ENCODE results near the gene METTL25.

METTL25 gene

DNA sequence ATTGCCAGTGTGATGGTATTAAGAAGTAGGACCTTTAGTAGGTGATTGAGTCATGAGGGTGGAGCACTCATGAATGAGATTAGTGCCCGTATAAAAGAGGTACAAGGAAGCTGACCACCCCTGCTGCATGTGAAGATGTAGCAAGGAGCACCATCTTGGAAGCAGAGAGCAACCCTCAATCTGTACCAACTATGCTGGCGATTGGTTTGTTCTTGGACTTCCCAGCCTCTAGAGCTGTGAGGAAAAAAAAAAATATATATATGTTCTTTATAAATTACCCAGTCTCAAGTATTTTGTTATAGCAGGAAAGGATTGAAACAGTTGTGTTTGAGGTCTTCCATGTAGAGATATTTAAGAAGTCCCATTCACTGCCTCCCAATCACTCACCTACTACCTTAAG lies 16.9 kb downstream of the METTL25 start:
- TF ChIP-seq FOXA1 (IDR thresholded peaks at IDR 0.05) (no peak), CTBP1 (IDR thresholded peaks at IDR 0.05; ENCODE audit: borderline replicate concordance) (no peak), LEF1 (IDR thresholded peaks at IDR 0.05; ENCODE audit: borderline replicate concordance) (no peak), SUZ12 (IDR thresholded peaks at IDR 0.05) (no peak), ARNT (IDR thresholded peaks at IDR 0.05) (no peak), TARDBP (IDR thresholded peaks at IDR 0.05) (no peak), BHLHE40 (IDR thresholded peaks at IDR 0.05; ENCODE audit: borderline replicate concordance) (no peak), NFRKB (IDR thresholded peaks at IDR 0.05) (no peak), FOXM1 (IDR thresholded peaks at IDR 0.05; ENCODE audit: borderline replicate concordance) (no peak), SP1 (IDR thresholded peaks at IDR 0.05) (no peak), ZNF384 (IDR thresholded peaks at IDR 0.05) (no peak), FOXK2 (IDR thresholded peaks at IDR 0.05) (no peak)
- no peak for DNase-seq (ENCODE audit: extremely low spot score)
- ChIA-PET CTCF (no interaction called here), POLR2A (no interaction called here)

DNA sequence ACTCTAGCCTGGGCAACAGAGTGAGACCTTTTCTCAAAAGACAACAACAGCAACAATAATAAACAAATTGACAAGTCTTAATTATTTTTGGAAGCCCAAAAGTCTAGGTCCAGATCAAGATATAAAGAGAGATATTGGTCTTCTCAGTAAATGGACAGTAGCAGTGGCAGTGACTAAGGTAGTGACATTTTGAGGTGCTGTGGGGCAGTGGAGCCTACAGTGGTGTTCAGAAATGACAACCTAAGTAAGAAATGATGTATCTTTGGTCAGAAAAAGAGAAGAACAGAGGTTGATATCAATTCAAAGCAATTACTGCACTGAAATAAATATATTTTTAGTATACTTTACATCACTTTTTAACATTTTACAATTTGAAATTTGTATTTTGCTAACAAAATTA lies 20.7 kb downstream of the METTL25 start:
- POLR2A ChIA-PET, result no interaction called here
- CTCF ChIA-PET, result no interaction called here
- no peak for DNase-seq (ENCODE audit: extremely low spot score)
- no peak for TF ChIP-seq SP1 (IDR thresholded peaks at IDR 0.05)
- TF ChIP-seq NFRKB (IDR thresholded peaks at IDR 0.05), result no peak
- TF ChIP-seq FOXM1 (IDR thresholded peaks at IDR 0.05; ENCODE audit: borderline replicate concordance), result no peak
- TF ChIP-seq HDGF (IDR thresholded peaks at IDR 0.05; ENCODE audit: borderline replicate concordance), result no peak
- TF ChIP-seq FOXK2 (IDR thresholded peaks at IDR 0.05), result no peak
- no peak for TF ChIP-seq ELF4 (IDR thresholded peaks at IDR 0.05)
- TF ChIP-seq ZNF384 (IDR thresholded peaks at IDR 0.05), result no peak
- TF ChIP-seq LEF1 (IDR thresholded peaks at IDR 0.05; ENCODE audit: borderline replicate concordance), result no peak
- TF ChIP-seq FOXA1 (IDR thresholded peaks at IDR 0.05), result no peak

DNA sequence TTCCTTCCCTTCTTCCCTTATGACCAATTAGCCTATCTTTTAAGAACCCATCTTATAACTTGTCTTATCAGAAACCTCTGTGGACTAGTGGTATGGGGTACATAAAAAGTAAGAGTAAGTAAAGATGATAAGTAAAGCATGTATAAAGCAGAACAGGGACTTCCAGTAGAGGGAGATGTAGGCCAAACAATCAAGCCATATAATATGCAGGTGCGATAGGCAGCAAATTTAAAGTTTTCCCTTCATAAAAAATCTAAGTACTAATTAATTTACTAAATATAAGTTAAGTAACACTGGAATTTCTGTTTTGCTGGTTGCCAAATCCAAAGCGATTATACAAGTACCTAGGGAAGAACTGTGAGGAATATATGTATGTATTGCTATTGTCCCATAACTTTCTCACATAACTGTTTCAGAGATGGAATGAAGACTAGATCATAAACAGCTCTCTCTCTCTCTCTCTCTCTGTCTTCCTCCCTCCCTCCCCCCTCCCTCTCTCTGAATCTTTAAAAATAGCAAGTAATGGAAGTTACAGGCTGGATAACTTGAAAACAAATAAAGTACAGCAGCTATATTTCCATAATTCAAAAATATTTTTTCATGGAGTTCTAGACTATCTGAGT lies 25.7 kb downstream of the METTL25 start:
- ChIA-PET POLR2A (no interaction called here), CTCF (interaction anchor here (0.7 kb wide), 2 partner anchors 123 to 235 kb away, joined by 3 to 6 read pairs; no protein-coding TSS in a partner anchor)
- TF ChIP-seq CTBP1 (IDR thresholded peaks at IDR 0.05; ENCODE audit: borderline replicate concordance), result no peak
- TF ChIP-seq TARDBP (IDR thresholded peaks at IDR 0.05), result no peak
- TF ChIP-seq, protein P1, sequence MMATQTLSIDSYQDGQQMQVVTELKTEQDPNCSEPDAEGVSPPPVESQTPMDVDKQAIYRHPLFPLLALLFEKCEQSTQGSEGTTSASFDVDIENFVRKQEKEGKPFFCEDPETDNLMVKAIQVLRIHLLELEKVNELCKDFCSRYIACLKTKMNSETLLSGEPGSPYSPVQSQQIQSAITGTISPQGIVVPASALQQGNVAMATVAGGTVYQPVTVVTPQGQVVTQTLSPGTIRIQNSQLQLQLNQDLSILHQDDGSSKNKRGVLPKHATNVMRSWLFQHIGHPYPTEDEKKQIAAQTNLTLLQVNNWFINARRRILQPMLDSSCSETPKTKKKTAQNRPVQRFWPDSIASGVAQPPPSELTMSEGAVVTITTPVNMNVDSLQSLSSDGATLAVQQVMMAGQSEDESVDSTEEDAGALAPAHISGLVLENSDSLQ (IDR thresholded peaks at IDR 0.05), result no peak
- TF ChIP-seq LEF1 (IDR thresholded peaks at IDR 0.05; ENCODE audit: borderline replicate concordance), result no peak
- TF ChIP-seq SUZ12 (IDR thresholded peaks at IDR 0.05), result no peak
- no peak for TF ChIP-seq HDGF (IDR thresholded peaks at IDR 0.05; ENCODE audit: borderline replicate concordance)
- DNase-seq (ENCODE audit: extremely low spot score), result peak; percentile 12

DNA sequence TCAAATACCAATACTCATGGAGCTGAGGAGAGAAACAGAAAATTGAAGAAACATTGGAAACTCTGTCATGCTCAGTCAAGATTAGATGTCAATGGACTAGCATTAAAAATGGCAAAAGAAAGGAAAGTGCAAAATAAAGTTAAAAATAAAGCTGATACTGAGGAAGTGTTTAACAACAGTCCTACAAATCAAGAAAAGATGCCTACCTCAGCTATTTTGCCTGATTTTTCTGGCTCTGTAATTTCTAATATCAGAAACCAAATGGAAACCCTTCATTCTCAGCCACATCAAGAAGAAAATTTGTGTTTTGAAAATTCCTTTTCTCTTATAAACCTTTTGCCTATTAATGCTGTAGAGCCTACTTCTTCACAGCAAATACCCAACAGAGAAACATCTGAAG lies 40.5 kb downstream of the METTL25 start:
- no peak for DNase-seq (ENCODE audit: extremely low spot score)
- no peak for TF ChIP-seq FOXA1 (IDR thresholded peaks at IDR 0.05)
- TF ChIP-seq TARDBP (IDR thresholded peaks at IDR 0.05), result no peak
- no peak for TF ChIP-seq FOXM1 (IDR thresholded peaks at IDR 0.05; ENCODE audit: borderline replicate concordance)
- ChIA-PET POLR2A (no interaction called here), CTCF (no interaction called here)

DNA sequence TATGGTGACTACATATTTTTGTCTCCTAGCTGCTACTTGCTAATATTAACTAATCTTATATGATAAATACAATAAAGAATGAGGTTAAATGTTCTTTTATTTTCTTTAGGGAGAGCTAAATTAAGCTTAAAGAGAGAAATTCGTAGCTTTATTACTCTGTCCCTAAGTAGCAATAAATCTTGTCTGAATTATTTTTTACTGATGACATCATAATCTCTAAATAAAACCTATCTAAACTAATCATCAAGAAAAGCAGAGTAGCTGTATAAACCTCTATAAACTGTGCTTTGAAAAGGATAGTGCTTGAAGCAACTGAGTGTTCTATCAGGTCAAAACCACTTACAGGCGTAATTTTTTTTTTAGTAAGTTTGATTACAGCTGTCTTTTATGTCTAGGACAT lies 42.5 kb downstream of the METTL25 start:
- TF ChIP-seq, protein P1 (IDR thresholded peaks at IDR 0.05), result peak; percentile 58
- TF ChIP-seq SP1 (IDR thresholded peaks at IDR 0.05) (no peak), FOXM1 (IDR thresholded peaks at IDR 0.05; ENCODE audit: borderline replicate concordance) (no peak), LEF1 (IDR thresholded peaks at IDR 0.05; ENCODE audit: borderline replicate concordance) (no peak), ELF4 (IDR thresholded peaks at IDR 0.05) (no peak), L3MBTL2 (conservative IDR thresholded peaks at IDR 0.05) (no peak)
- ChIA-PET CTCF (no interaction called here), POLR2A (interaction anchor here (1.1 kb wide), 1 partner anchor 42 kb away, joined by 4 read pairs; the partner anchor contains the start of genes CCDC59 and METTL25)
- DNase-seq (ENCODE audit: extremely low spot score), result no peak

DNA sequence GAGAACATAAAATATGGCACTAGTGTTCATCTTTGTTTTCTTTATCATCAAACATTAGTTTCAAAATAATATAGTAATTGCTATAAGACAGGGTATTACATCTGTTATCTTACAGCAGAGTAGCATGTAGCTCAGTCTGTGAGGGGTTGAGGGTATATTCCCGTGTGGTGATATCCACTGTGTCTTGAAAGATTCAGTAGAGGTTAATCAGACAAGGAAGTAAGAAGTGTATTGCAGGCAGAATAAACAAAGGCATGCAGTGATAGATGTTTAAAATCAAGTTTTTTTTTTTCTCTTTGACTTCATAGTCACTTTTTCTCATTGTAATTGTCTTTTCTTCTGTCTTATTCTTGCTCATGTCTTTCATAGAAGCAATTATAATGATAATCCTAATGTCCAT lies 48.3 kb downstream of the METTL25 start:
- POLR2A ChIA-PET, result no interaction called here
- DNase-seq (ENCODE audit: extremely low spot score), result no peak
- CTCF ChIA-PET, result no interaction called here
- TF ChIP-seq LEF1 (IDR thresholded peaks at IDR 0.05; ENCODE audit: borderline replicate concordance) (no peak), ZNF384 (IDR thresholded peaks at IDR 0.05) (no peak)

DNA sequence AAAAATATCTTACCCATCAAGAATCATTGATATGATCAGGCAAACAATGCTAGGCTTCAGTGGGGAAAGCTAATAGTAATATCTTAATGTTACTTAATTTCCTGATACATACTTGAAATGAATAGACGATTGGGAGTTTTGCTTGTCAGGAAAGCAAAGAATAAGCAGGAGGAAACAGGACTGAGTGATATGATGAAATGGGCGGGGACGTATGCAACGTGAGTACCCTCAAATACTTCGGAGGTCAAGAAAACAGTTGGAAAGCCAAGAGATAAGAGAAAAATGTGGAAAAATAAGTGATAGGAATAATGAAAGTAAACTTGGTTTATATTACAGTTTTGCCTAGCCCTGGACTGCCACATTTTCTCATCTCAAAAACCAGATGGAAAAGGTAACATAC lies 49.2 kb downstream of the METTL25 start:
- TF ChIP-seq L3MBTL2 (conservative IDR thresholded peaks at IDR 0.05) (no peak), TARDBP (IDR thresholded peaks at IDR 0.05) (no peak)
- TF ChIP-seq, protein P1 (IDR thresholded peaks at IDR 0.05), result no peak
- CTCF ChIA-PET, result no interaction called here
- no peak for DNase-seq (ENCODE audit: extremely low spot score)
- POLR2A ChIA-PET, result no interaction called here

DNA sequence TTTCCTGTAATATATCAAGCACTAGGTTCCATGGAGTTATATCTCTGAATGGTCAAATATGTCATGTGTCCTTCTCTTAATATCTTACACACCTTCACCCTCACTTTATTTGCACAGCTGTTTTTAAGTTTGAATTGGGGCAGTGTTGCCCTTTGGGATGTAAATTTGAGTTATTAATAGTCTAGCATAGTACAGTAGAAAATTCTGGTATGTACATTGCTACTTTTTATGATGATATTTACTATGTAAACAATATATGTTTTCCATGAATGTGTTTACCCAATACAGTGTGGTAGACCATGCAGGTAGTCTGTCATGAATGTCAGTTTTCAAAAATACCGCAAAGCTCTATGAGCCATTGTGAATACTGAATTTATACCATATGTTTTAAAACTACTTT lies 50.5 kb downstream of the METTL25 start:
- POLR2A ChIA-PET, result no interaction called here
- no peak for DNase-seq (ENCODE audit: extremely low spot score)
- CTCF ChIA-PET, result no interaction called here
- TF ChIP-seq TARDBP (IDR thresholded peaks at IDR 0.05) (no peak), ARNT (IDR thresholded peaks at IDR 0.05) (no peak), CTBP1 (IDR thresholded peaks at IDR 0.05; ENCODE audit: borderline replicate concordance) (no peak), NFRKB (IDR thresholded peaks at IDR 0.05) (no peak)

All from HEK293T (cell line).